Stimulated activated naive CD4-positive, alpha-beta T cell (primary cell): ENCODE results near the gene HS6ST1.

Experiments used
- DNase-seq, 6 experiments: peaks; one replicate each; lab custom pipeline; 2025; lab: John Stamatoyannopoulos, UW

HS6ST1 gene

GRCh38 chr2:128310094-128310716 is 8.5 kb downstream of the HS6ST1 start:
- DNase-seq, result no peak

GRCh38 chr2:128309280-128310093 is 9.2 kb downstream of the HS6ST1 start:
- DNase-seq, result no peak

GRCh38 chr2:128308889-128309279 is 9.8 kb downstream of the HS6ST1 start:
- no peak for DNase-seq

- DNase-seq, result no peak
Observed at GRCh38 chr2:128308284-128308731, 10.4 kb downstream of the HS6ST1 start.

GRCh38 chr2:128307595-128307994 is 11.1 kb downstream of the HS6ST1 start:
- DNase-seq, result no peak

GRCh38 chr2:128306931-128307460 is 11.7 kb downstream of the HS6ST1 start:
- no peak for DNase-seq

GRCh38 chr2:128306081-128306930 is 12.4 kb downstream of the HS6ST1 start:
- no peak for DNase-seq

GRCh38 chr2:128305555-128306080 is 13.1 kb downstream of the HS6ST1 start:
- no peak for DNase-seq

GRCh38 chr2:128304715-128305554 is 13.7 kb downstream of the HS6ST1 start:
- DNase-seq, result no peak

GRCh38 chr2:128304330-128304714 is 14.3 kb downstream of the HS6ST1 start:
- no peak for DNase-seq

GRCh38 chr2:128303911-128304310 is 14.8 kb downstream of the HS6ST1 start:
- no peak for DNase-seq

- DNase-seq, result no peak
Observed at GRCh38 chr2:128303095-128303791, 15.4 kb downstream of the HS6ST1 start.

- DNase-seq, result no peak
Observed at GRCh38 chr2:128302744-128303067, 16.0 kb downstream of the HS6ST1 start.

GRCh38 chr2:128302011-128302743 is 16.5 kb downstream of the HS6ST1 start:
- no peak for DNase-seq

GRCh38 chr2:128301501-128301966 is 17.1 kb downstream of the HS6ST1 start:
- no peak for DNase-seq

GRCh38 chr2:128301021-128301420 is 17.6 kb downstream of the HS6ST1 start:
- DNase-seq, result no peak

GRCh38 chr2:128300151-128301020 is 18.3 kb downstream of the HS6ST1 start:
- DNase-seq, result no peak

GRCh38 chr2:128299628-128300027 is 19.0 kb downstream of the HS6ST1 start:
- no peak for DNase-seq
